ENCODE data around the gene NBPF1.
"Not testable (repeated sequence)": the region's sequence is repeated elsewhere in the genome, so short reads cannot be mapped to it uniquely, and the experiment has no call there.

DNA sequence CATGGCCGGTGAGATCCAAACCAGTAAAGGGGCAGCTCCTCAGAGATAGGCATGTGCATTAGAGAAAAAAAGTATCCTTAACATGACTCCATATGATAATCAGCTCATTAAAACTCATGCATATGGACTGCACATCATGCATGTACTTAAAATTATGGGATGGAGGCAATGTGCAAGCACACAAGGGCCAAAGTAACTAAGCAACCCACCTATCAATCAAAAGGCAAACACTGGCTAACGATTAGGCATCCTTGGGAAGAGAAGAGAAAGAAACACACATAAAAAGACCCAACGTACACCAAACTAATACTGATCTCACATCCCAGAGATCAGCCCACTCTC lies 94.5 kb downstream of the NBPF1 start:
- TF ChIP-seq, protein P1, sequence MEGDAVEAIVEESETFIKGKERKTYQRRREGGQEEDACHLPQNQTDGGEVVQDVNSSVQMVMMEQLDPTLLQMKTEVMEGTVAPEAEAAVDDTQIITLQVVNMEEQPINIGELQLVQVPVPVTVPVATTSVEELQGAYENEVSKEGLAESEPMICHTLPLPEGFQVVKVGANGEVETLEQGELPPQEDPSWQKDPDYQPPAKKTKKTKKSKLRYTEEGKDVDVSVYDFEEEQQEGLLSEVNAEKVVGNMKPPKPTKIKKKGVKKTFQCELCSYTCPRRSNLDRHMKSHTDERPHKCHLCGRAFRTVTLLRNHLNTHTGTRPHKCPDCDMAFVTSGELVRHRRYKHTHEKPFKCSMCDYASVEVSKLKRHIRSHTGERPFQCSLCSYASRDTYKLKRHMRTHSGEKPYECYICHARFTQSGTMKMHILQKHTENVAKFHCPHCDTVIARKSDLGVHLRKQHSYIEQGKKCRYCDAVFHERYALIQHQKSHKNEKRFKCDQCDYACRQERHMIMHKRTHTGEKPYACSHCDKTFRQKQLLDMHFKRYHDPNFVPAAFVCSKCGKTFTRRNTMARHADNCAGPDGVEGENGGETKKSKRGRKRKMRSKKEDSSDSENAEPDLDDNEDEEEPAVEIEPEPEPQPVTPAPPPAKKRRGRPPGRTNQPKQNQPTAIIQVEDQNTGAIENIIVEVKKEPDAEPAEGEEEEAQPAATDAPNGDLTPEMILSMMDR (conservative IDR thresholded peaks at IDR 0.05): not testable (repeated sequence)
- TF ChIP-seq EZH2 (IDR thresholded peaks at IDR 0.05; ENCODE audit: low read depth): not testable (repeated sequence)

Measured in PC-9 (cell line).